ENCODE data around the gene KSR1.
"Not testable (repeated sequence)": the region's sequence is repeated elsewhere in the genome, so short reads cannot be mapped to it uniquely, and the experiment has no call there.

DNA sequence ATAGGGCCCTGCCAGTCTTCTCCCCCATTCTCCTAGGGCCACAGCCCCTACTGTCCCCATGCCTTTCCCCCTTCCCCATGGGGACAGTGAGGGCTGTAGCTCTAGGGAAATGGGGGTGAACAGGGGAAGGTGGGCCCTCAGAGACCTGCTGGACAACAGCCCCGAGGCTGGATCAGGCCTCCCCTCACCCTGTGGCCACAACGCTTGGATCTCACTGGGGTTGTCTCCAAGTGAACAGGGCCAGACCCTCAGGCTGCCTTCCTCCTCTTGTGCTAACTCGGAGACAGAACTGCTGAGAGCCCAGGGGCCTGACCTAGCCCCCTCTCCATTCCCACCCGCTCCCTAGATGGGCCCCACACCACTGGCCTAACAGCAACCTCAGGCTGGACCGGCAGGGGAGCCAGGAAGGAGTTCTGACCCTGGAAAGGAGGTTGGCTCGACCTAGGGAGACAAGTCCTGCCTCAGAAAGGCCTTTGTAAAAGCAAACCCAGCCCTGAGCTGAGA, 215.8 kb downstream of the KSR1 start:
- TF ChIP-seq, protein P1, sequence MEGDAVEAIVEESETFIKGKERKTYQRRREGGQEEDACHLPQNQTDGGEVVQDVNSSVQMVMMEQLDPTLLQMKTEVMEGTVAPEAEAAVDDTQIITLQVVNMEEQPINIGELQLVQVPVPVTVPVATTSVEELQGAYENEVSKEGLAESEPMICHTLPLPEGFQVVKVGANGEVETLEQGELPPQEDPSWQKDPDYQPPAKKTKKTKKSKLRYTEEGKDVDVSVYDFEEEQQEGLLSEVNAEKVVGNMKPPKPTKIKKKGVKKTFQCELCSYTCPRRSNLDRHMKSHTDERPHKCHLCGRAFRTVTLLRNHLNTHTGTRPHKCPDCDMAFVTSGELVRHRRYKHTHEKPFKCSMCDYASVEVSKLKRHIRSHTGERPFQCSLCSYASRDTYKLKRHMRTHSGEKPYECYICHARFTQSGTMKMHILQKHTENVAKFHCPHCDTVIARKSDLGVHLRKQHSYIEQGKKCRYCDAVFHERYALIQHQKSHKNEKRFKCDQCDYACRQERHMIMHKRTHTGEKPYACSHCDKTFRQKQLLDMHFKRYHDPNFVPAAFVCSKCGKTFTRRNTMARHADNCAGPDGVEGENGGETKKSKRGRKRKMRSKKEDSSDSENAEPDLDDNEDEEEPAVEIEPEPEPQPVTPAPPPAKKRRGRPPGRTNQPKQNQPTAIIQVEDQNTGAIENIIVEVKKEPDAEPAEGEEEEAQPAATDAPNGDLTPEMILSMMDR (IDR thresholded peaks at IDR 0.05), result not testable (repeated sequence)
- not testable (repeated sequence) for TF ChIP-seq POLR2AphosphoS5, POLR2A (IDR thresholded peaks at IDR 0.05)
